Left renal cortex interstitium (tissue), 4 donors: ENCODE results near the gene METRNL. TPM values are rescaled to one million over a fixed set of nuclear protein-coding genes. Genes with fewer than 3 reads are reported as not detected.

ENCODE experiments used
- DNase-seq, 4 donors: peaks; one replicate each; pipeline ENCODE4 v3.0.0-alpha.2; 2013; ENCODE audit warnings: low read depth in 4 of 4, low spot score in 2 of 4, missing footprints in 1 of 4
- polyA plus RNA-seq, 4 donors: library from polyadenylated mRNA; unstranded; fragments of 120-200 nt; gene quantifications; one replicate each; pipeline ENCODE4 v1.2.1, GENCODE V29; 2013; ENCODE audit not compliant: insufficient read length in 4 of 4

The METRNL gene
- polyA plus RNA-seq, 4 donors, result 41.9 to 84.9 (median 67.7) TPM

DNA sequence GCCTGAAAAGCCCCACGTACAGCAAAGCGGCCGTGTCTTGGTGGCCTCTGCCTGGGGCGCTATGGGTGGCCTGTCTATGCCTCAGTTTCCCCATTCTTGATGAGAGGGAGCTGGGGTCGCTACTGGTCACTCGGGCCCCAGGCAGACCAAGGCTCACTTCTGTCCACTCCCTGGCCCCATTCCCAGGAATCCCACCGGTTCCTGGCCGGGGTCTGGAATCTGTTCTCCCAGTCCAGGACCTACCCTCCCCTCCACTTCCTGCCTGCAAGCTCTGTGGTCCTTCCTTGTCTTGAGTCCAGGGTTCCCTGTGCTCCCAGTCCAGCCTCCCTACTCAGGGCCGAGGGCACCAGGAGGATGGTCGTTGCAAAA, 24.5 kb downstream of the METRNL start:
- no peak for DNase-seq

DNA sequence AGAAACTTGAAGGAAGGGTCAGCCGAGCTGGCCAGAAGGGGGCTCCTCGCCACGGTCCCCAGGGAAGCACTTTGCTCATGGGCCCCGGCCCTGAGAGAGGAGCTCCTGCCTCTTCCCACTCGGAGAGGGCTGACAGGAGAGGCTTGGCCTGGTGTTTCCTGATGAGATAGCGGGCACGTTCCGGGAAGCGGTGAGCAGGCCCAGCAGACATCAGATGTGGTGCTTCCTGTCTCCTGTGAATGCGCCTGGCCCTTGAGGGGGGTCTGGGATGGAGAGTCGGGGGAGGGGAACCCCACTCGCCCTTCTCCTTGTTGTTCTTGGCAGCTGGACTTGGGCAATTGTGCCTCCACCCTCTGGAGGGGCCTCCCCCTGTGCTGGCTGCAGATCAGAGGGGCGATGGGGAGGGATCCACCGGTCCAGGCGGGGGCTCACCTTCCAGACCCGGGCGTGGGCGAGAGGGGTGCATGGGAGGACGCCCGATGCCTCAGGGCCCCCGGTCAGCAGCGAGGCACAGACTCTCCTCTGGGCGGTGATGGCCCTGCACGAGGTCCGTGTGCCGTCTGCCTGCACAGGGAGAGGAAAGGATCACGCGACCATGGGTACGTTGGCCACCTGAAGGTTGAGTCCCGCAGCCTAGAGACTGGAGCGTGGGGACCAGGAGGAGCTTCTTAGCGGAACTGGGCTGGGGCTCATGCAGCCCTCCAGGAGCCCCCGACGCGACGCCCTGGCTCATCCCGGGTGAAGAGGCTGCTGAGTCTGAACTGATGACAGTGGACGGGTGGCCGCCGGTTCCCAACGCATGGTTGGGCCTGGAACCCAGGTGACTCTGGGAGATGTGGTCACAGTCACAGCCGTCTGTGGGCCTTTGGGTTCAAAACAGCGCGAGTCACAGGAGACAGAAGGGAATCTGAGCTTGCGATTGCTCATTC, 25.4 kb downstream of the METRNL start:
- no peak for DNase-seq

DNA sequence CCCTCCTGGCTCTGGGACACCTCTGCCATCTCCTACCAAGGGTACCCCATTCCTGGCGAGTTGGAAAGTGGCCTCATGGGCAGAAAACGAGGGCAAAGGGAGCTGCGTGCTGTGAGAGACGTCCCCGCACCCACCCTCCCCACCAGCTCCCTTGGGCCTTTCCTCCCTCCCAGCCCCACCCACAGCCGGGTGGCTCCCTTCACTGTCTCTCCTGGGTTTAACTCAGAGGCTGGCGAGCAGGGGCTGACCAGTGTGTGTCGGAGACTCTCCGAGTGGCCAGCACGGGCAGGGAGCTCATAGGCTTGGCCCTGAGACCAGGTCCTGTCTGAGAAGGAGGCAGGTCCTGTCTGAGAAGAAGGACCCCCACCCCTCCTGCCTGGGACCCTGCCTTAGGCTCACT, 26.1 kb downstream of the METRNL start:
- no peak for DNase-seq

DNA sequence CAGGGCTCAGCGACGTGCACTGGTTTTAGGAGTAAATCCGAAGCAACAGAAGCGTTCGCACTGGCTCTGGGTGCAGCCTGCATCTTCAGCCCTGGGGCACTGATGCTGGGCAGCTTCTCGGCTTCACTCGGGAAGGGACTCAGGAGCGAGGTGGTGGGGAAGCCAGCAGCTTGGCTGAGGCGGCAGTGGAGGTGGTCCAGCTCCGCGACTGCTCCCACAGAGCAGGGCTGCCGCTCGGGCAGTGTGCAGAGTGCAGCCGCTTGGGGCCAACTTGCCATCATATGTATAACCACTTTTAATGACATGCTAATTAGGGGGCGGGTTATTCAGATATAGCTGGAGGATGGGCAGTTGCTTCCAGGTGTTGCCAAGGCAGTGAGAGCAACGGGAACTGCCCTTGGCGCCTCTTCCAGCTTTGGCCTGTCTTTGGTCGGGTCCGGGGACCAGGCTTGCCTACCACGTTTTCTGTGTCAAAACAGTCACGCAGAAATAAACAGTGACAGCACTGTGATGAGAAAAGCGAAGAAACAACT, 26.7 kb downstream of the METRNL start:
- no peak for DNase-seq

DNA sequence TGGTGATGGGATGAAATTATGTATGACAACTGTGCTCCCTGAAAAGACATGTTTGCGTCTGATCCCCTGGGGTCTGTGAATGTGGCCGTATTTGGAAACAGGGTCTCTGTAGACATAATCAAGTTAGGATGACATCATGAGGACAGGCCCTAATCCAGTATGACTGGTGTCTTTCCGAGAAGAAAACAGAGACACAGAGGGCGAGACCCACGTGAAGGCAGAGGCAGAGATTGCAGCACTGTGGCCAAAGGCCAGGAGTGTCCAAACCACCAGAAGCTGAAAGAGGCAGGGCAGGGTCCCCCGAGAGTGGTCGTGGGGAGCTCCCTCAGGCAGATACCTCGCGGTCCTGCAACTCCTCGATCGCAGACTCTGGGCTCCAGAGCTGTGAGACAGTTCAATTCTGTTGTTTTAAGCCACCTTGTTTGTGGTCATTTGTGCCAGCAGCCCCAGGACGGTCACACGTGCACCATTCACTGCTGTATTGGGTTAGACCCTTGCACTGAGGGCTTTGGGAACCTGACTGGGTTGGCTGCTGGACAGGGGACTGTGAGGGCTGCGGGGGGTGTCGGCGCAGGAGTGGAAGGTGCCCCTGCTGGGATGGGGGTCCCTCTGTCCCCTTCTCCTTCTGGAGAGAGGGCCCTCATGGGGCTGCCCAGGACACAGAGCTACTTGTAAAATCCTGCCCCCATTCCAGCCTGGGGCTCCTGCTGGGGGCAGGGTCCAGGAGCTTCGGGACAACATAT, 27.7 kb downstream of the METRNL start:
- no peak for DNase-seq

DNA sequence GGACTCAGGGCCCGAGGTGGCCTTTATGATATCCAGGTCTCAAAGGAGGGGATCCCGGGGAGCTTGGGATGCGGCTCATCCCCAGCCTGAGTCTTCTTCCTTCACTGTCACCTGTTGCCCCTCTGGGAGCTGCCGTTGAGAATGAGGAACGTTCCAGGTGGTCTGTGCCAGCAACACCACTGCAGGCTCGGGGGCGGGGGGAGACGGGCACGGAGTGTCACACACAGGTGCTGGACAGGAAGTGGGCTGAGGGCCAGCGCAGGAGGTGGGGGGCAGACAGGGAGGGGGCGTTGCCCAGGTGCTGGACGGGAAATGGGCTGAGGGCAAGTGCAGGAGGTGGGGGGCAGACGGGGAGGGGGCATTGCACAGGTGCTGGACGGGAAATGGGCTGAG, 28.2 kb downstream of the METRNL start:
- DNase-seq, result no peak

DNA sequence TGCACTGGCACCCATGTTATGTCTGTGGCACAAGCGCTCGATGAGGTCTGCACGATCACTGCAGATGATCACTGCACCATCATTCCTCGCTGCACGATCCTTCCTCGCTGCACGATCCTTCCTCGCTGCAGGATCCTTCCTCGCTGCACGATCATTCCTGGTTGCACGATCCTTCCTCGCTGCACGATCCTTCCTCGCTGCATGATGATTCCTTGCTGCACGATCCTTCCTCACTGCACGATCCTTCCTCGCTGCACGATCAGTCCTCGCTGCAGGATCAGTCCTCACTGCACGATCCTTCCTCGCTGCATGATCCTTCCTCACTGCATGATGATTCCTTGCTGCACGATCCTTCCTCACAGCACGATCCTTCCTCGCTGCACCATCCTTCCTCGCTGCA, 29.3 kb downstream of the METRNL start:
- no peak for DNase-seq

DNA sequence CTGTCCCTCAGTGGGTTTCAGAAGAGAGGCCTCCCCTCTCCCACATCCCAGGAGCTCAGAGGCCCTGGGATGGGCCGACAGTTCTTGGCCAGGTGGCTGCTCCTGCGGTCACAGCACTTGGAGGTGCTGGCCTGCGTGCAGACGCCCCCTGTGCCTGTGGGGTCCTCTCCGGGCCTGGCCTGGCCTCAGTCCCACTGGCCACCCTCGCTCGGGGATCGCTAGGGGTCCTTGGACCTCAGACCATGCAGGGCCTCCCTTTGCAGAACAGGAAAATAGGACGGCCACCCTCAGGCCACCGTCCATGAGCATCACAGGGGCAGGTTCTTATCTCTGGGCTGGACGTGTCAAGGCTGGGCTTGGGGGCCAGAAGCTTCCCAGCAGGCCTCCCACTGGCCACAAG, 30.0 kb downstream of the METRNL start:
- no peak for DNase-seq

DNA sequence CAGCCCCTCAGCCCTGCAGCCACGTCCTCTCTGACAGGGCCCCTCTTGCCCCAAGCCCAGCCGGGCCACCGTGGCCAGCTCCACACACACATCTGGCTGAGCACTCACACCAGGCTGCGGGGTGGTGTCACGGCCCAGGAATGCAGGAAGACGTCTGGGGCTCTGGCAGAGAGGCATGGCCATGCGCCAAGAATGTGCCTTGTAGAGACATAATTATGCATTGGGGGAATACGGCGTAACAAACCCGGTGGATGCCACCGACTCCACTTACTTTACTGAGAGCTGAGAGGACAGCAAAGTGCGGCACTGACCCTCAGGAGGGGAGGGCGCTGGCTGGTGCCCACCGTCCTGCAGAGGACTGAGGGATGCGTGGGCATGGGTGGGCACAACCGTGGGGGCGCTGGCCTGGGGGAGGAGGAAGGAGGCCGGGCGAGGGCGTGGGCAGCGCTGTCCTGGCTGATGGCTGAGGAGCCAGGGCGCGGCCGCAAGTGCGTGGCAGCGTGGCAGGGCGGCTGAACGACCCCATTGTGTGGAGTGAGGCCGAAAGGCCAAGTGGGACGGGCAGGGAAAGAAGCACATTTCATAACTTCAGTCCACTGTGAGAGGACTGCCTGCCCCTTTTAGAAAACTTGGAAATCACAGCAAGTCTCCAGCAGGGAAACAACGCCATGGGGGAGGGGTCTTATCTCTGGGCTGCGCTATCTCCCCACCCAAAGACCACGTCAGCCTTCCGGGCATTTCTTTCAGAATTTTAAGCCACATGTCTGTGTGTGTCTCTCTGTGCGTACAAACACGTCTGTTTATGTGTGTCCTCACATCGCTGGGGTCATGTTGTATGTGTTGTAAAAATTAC, 30.6 kb downstream of the METRNL start:
- no peak for DNase-seq

DNA sequence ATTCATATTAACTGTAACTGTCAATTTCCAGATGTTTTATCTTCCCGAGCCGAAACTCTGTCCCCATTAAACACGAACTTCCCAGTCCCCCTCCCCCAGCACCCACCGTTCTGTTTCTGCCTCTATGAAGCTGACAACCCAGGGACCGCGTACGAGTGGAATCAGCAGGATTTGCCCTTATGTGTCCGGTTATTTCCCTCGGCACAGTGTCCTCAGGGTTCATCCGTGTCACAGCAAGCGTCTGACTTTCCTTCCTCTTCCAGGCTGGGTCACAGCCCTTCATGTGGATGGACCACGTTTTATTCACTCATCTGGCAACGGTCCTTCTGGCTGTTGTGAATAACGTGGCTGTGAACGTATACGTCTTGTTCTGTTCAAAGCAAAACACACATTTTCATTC, 31.3 kb downstream of the METRNL start:
- DNase-seq, result no peak

DNA sequence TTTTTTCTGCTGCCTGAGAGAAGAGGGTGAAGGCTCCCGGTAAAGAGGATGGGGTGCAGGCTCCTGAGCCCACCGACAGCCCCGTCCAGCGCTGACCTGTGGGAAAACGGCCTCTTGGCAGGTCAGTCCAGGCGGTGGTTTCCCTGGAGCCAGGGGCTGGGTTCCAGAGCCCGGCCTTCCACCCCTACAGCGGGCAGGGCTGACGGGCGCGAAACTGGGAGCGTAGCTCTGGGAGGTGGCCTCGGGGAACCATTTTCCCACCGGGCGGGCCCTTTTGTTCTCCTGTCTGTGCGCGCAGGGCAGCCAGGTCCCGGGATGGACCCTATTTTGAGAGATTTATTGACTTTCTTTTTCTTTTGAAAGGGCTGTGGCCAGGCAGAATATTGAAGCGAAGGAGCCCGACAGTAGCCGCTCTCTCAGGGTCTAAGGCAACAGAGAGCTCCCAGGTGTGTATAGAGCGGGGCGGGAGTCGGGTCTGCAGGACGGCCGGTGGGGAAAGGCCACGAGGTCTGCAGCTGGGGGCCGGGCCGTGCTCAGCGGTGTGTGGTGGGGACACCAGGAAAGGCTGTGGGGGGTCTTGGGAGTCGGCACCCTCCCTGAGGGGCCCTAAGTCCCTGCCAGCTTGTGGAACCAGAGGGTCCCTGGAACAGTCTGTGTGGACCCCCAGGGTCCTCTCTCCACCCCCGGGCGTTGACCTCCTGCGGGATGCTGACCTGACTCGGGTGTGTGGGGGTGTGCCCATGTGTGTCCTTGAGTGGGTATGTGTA, 32.3 kb downstream of the METRNL start:
- no peak for DNase-seq

DNA sequence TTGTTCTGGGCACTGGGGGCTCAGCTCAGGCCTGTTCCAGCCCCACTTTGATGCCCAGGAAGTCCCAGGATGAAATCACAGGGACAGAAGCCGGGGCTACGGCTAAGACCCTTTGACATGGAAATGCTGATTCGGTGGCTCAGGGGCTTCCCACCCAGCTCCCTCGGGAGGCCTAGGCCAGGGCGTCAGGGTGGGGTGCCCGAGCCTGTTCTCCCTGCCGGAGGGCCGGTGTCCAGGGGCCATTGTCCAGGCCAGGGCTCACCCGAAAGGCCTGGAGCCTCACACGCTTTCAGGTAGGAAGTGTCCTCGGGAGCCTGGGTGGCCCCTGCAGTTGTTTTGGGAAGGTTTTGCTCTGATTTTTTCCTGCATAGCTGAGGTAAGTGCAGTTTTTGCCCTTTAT, 34.0 kb downstream of the METRNL start:
- no peak for DNase-seq

DNA sequence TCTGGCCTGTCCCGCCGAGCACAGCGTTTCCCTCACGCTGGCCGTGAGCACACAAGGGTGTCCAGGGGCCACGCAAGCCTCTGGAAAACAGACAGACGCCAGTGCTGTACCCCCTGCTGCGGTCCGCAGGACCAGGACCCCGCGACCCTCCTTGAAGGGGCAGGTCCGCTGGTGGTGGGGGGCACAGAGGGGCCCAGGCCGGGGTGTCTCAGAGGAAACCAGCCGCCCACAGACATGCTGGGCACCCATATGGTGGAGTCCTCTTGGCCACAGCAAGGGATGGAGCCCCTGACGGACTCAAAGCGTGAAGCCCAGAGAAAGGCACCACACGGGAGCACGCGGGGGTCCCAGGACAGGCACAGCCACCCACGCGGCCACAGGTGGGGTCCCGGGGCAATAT, 34.4 kb downstream of the METRNL start:
- DNase-seq, result no peak

DNA sequence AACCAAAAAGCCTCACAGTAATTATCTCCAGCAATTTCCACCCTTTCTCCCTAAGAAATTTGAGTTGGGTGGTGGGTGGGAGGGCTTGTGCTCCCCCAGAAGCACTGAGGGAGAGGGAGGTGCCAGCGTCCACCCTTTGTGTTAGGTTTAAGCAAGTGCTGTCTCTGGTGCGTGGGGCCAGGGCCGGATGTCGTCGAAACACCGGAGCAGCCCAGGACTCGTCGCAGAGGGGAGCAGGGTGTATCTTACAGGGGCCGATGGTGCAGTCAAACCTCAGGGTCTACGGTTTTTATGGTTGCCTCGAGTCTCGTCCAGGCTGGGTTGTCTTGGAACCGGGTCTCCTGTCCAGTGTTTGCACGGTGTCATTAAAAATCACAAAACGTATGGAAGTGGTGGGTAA, 35.3 kb downstream of the METRNL start:
- no peak for DNase-seq

DNA sequence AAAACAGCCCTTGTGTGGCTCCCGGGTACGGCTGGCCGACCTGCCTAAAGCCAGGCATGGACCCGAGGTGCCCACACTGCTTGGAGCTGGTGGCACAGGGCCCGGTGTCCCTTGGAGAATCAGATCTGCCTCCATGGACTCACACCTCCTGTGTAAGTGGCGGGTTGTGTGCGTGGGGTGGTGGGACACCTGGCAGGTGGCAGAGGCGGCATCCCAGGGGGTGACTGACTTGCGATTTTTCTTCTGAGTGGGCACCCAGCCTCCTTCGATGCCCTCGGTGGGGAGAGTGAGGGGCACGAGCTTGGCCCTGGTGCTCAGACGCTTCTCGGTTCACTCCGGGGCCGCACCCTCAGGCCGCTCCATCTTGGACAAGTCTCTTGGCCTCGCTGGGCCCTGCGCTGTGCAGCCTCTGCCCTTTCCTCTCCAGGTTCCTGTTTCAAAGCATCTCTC, 35.8 kb downstream of the METRNL start:
- DNase-seq, result no peak

DNA sequence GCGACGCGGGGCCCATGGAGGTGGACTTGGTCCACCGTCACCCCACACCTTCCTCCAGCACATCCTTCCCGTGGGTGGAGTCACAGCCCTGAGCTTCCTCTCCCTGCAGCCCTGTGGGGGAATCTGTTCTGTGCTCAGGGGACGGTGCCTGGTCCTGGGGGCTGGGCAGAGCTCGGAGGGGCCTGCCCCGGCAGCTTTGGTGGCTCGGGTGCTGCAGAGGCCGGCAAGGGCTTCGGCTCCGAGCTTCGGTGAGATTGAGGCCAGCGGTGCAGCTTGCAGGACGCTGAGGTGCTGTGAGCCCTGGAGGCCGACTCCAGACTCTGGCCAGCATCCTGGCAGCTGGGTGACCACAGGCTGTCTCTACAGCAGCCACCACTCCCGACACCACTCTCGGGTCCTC, 36.4 kb downstream of the METRNL start:
- no peak for DNase-seq

DNA sequence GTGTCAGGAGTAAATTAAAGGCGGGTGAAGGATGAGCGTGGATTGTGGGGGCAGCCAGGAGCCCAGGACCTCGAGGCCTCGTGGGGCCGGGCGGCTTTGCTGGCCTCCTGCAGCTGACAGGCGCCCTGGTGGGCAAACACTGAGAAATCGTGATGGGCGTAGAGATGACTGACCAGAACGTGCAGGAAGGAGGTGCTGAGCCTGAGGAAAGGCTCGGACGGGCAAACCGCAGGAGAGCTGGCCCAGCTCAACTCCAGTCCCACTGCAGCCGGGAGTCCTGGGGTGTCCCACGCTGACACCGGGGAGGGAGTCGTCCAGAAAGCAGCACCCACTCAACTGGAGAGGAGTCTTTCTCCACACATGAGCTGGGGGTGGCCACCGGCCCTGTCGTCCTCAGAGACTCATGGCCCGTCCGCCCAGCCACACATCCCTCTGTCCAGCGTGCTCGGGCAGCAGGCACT, 36.9 kb downstream of the METRNL start:
- DNase-seq, result no peak

DNA sequence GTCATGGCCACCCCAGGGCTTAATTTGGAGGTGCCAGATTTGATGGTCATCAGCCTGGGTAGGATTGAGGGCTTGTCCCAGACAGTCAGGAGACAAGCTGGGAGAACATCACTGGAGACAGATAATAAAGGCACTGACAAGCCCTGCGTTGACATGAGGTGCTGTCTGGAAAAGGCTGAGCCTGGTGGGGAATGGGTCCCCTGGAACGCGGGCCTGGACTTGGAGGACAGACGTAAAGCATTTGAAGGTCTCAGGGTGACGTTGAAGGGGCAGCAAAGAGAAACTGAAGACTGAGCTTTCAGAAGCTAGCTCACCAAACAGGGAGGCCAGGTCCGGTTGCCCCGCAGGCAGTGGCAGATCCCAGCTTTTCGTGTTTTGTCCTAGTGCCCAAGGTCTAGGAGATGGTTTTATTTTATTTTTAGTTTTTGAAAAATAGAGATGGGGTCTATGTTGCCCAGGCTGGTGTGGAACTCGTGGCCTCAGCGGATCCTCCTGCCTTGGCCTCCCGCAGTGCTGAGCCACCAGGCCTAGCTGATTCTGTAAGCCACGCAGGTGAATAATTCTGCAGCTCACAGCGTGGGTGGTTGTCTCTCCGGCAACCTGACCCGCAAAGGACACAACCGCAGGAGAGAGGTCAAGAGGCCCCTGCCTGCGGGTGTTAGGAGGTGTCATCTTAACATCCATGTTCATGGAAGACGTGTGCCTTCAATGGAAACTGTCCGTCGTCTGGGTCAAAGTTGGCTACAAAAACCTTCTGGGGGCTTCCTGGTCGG, 37.6 kb downstream of the METRNL start:
- no peak for DNase-seq

DNA sequence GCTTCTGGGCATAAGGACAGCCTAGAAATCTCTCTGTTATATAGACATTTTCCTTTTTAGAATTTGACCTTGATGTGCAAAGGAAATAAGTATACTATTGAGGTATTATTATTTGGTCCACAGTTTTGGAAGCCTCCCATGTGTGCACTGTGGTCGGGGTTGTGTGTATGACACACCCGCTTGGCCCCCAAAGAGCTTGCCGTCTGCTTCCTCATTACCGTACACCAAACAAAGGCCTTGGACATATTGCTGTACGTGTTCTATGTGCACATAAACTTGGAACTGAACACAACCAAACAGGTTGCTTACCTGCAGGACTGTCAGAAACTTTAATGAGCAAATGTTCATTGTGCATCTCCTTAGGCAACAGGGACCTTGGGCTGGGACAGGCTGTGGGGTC, 38.2 kb downstream of the METRNL start:
- DNase-seq, result no peak
